Endothelial cell of umbilical vein (primary cell): ENCODE results near the gene PSG11. TPM values are rescaled to one million over a fixed set of nuclear protein-coding genes. Genes with fewer than 3 reads are reported as not detected.
"Not testable (repeated sequence)": the region's sequence is repeated elsewhere in the genome, so short reads cannot be mapped to it uniquely, and the experiment has no call there.

Source experiments
- BruUV-seq: library from RNA; stranded (reverse); fragments of 400-500 nt; replicated peaks from 2 replicates; lab custom pipeline; 2021; lab: Mats Ljungman, UMichigan
- CTCF ChIA-PET: fragments of 300-600, 350-600 bp; sonication (Branson Sonifier 250); formaldehyde crosslinking; loops from one replicate; lab custom pipeline; 2021; ENCODE audit warnings: antibody characterized with exemption, inconsistent platforms; lab: Charles Lee
- POLR2A ChIA-PET: fragments of 300-600, 350-600 bp; sonication (Branson Sonifier 250); formaldehyde crosslinking; loops from one replicate; lab custom pipeline; 2021; ENCODE audit warnings: antibody characterized with exemption, inconsistent platforms; lab: Charles Lee
- DNase-seq: peaks from one replicate; pipeline ENCODE4 v3.0.0-alpha.2; 2011; ENCODE audit warnings: low read depth, low spot score
- FAIRE-seq: peaks from 2 replicates; lab custom pipeline; 2011; peaks lifted over from hg19 to GRCh38; lab: Jason Lieb, UNC
- H2AFZ ChIP-seq: 2 replicates; pipeline ENCODE4 v1.6.0; 2012; ENCODE audit warnings: low read depth, low read length, control low read depth, inconsistent platforms
- H3K27ac ChIP-seq: 2 replicates; pipeline ENCODE4 v1.5.1; 2011; ENCODE audit warnings: low read depth, mild to moderate bottlenecking, control low read depth, low read length, moderate library complexity; ENCODE audit not compliant: insufficient read depth
- H3K27me3 ChIP-seq, 2 experiments: 2 replicates each; pipeline versions ENCODE4 v1.6.0 to v1.6.1; 2011; ENCODE audit warnings: low read length in 2 of 2, mixed read lengths in 1 of 2; ENCODE audit not compliant: control insufficient read depth in 2 of 2, insufficient read depth in 2 of 2
- H3K36me3 ChIP-seq, 2 experiments: 2 replicates in 1 of 2; 3 replicates in 1 of 2; pipeline ENCODE4 v1.5.1; 2011; ENCODE audit warnings: low read length in 2 of 2, mild to moderate bottlenecking in 1 of 2, moderate library complexity in 1 of 2; ENCODE audit not compliant: control insufficient read depth in 2 of 2, insufficient read depth in 2 of 2; ENCODE audit errors: extremely low read depth in 1 of 2
- H3K4me1 ChIP-seq: 3 replicates; pipeline ENCODE4 v1.5.1; 2011; ENCODE audit warnings: mild to moderate bottlenecking, low read length; ENCODE audit not compliant: control insufficient read depth, insufficient read depth; ENCODE audit errors: extremely low read depth
- H3K4me2 ChIP-seq: 2 replicates; pipeline ENCODE4 v1.6.1; 2011; ENCODE audit warnings: low read length, control low read depth, mixed read lengths; ENCODE audit not compliant: insufficient read depth
- H3K4me3 ChIP-seq, 3 experiments: fragments of 200-600 bp in 1 of 3; sonication (generic), shearing (Covaris generic) in 1 of 3; replicated peaks in 1 of 3; 2 replicates each; pipeline ENCODE4 v1.5.1; 2011 to 2016; ENCODE audit warnings: control low read depth in 3 of 3, low read length in 3 of 3, mild to moderate bottlenecking in 2 of 3, inconsistent platforms in 1 of 3, low read depth in 1 of 3, moderate library complexity in 1 of 3; ENCODE audit not compliant: insufficient read depth in 1 of 3
- H3K79me2 ChIP-seq: 2 replicates; pipeline ENCODE4 v1.6.0; 2012; ENCODE audit warnings: low read length, inconsistent platforms; ENCODE audit not compliant: control insufficient read depth, insufficient read depth
- H3K9ac ChIP-seq: replicated peaks from 2 replicates; pipeline ENCODE3; 2011; ENCODE audit warnings: low read length, control low read depth; ENCODE audit not compliant: insufficient read depth; ENCODE audit errors: extremely low read depth
- H3K9me1 ChIP-seq: replicated peaks from 3 replicates; pipeline ENCODE4 v1.6.0; 2011; ENCODE audit warnings: mild to moderate bottlenecking, low read length; ENCODE audit not compliant: control insufficient read depth, insufficient read depth; ENCODE audit errors: extremely low read depth
- H3K9me3 ChIP-seq: replicated peaks from 2 replicates; pipeline ENCODE4 v1.5.1; 2012; ENCODE audit warnings: low read length, inconsistent platforms; ENCODE audit not compliant: control insufficient read depth, insufficient read depth
- H4K20me1 ChIP-seq: replicated peaks from 2 replicates; pipeline ENCODE3; 2011; ENCODE audit warnings: mild to moderate bottlenecking, low read length; ENCODE audit not compliant: control insufficient read depth, insufficient read depth; ENCODE audit errors: extremely low read depth
- dilution Hi-C: fragments of 300-500 bp; cut with MboI; formaldehyde crosslinking; loops from one replicate; pipeline ENCODE4 v1.15.0; 2019; ENCODE audit warnings: low sequenced_read_pairs; ENCODE audit not compliant: extremely low pct_ligation_motif_present
- intact Hi-C: fragments of 100-400 bp; cut with micrococcal nuclease; formaldehyde crosslinking; loops from one replicate; pipeline ENCODE4 v1.10.0; 2022
- polyA plus RNA-seq, 4 experiments: library from polyadenylated mRNA; depleted of rRNA in 3 of 4; stranded (reverse) in 3 of 4; unstranded in 1 of 4; fragments of >200 nt; gene quantifications; 2 replicates each; pipeline versions ENCODE4 v1.2.1 to v1.2.3, GENCODE V29; 2011 to 2012; ENCODE audit warnings: missing spikeins in 1 of 4
- total RNA-seq: library from RNA; stranded (reverse); gene quantifications from 2 replicates; pipeline ENCODE4 v1.2.3, GENCODE V29; 2021

The PSG11 gene
- total and polyA plus RNA-seq, 2 donors (not counting 3 experiments of a cell fraction or from before 2014, with no cell fraction given): not detected

DNA sequence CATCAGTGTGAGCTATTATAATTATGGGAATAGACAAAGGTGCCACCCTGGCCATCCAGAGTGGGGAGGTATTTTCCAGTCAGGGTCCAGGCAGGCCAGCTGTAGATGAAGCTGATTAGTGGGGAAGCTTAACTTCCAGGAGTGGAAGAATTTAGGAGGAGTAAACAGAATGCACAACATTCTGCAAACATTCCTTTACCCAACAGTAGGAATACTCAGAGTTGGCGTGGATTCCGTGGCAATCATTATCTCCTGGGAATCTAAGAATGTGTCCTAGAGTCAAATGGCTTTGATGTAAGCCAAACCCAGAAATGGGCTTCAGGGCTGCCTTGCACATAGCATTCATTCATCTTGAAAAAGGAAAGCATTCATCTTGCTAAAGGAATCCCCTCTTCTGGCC is 33.2 kb upstream of the PSG11 start:
- H4K20me1 ChIP-seq, intact Hi-C loops, FAIRE-seq, H3K27ac ChIP-seq, H2AFZ ChIP-seq, BruUV-seq, H3K9me3 ChIP-seq, H3K4me2 ChIP-seq, H3K36me3 ChIP-seq, DNase-seq, H3K27me3 ChIP-seq, H3K9ac ChIP-seq, H3K4me3 ChIP-seq, H3K9me1 ChIP-seq, H3K79me2 ChIP-seq, CTCF ChIA-PET, H3K4me1 ChIP-seq, POLR2A ChIA-PET, dilution Hi-C loops: not testable (repeated sequence)

DNA sequence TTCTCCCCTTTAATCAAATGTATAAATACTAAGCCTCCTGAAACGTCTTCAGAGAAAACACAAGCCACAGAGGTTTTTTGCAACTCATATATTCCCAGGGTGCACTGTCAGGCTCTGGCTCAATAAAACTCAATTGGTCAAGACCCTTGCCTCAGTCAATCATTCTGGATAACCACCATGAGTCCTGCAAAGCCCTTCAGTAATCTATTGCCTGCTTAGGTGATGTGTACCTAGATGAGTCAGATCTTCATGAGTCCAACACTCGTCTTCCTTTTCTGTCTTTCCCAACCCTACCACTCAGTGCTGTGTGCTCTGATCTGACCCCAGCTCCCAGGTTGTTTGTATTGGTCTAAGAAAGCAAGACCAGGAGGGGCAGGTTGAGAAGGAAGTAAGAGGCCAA is 32.2 kb upstream of the PSG11 start:
- H3K4me2 ChIP-seq, H3K9me1 ChIP-seq, H4K20me1 ChIP-seq, H2AFZ ChIP-seq, dilution Hi-C loops, intact Hi-C loops, H3K4me1 ChIP-seq, FAIRE-seq, BruUV-seq, CTCF ChIA-PET, DNase-seq, H3K79me2 ChIP-seq, POLR2A ChIA-PET, H3K4me3 ChIP-seq, H3K27me3 ChIP-seq, H3K27ac ChIP-seq, H3K9ac ChIP-seq, H3K36me3 ChIP-seq, H3K9me3 ChIP-seq: not testable (repeated sequence)

- H3K9ac ChIP-seq, dilution Hi-C loops, H3K9me3 ChIP-seq, H3K36me3 ChIP-seq, H3K27ac ChIP-seq, H2AFZ ChIP-seq, POLR2A ChIA-PET, CTCF ChIA-PET, FAIRE-seq, H3K4me3 ChIP-seq, H3K9me1 ChIP-seq, DNase-seq, H3K4me1 ChIP-seq, H3K27me3 ChIP-seq, intact Hi-C loops, H3K4me2 ChIP-seq, H3K79me2 ChIP-seq, BruUV-seq, H4K20me1 ChIP-seq: not testable (repeated sequence)
Measured at GRCh38 chr19:43047966-43048365, 21.7 kb upstream of the PSG11 start.

- H3K4me1 ChIP-seq, H3K4me2 ChIP-seq, H3K79me2 ChIP-seq, POLR2A ChIA-PET, DNase-seq, H3K27ac ChIP-seq, H3K27me3 ChIP-seq, H3K36me3 ChIP-seq, intact Hi-C loops, H3K9me3 ChIP-seq, FAIRE-seq, dilution Hi-C loops, H3K4me3 ChIP-seq, H3K9ac ChIP-seq, H4K20me1 ChIP-seq, BruUV-seq, CTCF ChIA-PET, H3K9me1 ChIP-seq, H2AFZ ChIP-seq: not testable (repeated sequence)
Measured at GRCh38 chr19:43046578-43046977, 20.3 kb upstream of the PSG11 start.
